Peyer's patch (tissue), 4 donors: ENCODE results near the gene SLC16A12. TPM values are rescaled to one million over a fixed set of nuclear protein-coding genes. Genes with fewer than 3 reads are reported as not detected.

Source experiments
- DNase-seq, 3 donors: peaks; one replicate each; pipeline ENCODE4 v3.0.0-alpha.2; 2017 to 2019
- H3K27ac ChIP-seq, 4 donors: fragments of 200-600 bp; sonication (generic); one replicate each; pipeline ENCODE4 v1.5.1; 2016 to 2019
- H3K27me3 ChIP-seq, 2 donors: fragments of 200-600 bp; sonication (generic); one replicate each; pipeline ENCODE4 v1.5.1; 2019
- H3K36me3 ChIP-seq, 3 donors: fragments of 200-600 bp; sonication (generic); one replicate each; pipeline ENCODE4 v1.5.1; 2016 to 2019
- H3K4me1 ChIP-seq, 4 donors: fragments of 200-600 bp; sonication (generic); one replicate each; pipeline ENCODE4 v1.5.1; 2016 to 2019
- H3K4me3 ChIP-seq, 4 donors: fragments of 200-600 bp; sonication (generic); 1 replicate in 3 of 4; 2 replicates in 1 of 4; pipeline ENCODE4 v1.5.1; 2016 to 2019; ENCODE audit warnings: mild to moderate bottlenecking in 1 of 4
- H3K9me3 ChIP-seq, 4 donors: fragments of 200-600 bp; sonication (generic); one replicate each; pipeline ENCODE4 v1.5.1; 2016 to 2019; ENCODE audit warnings: mild to moderate bottlenecking in 1 of 4
- CTCF ChIP-seq, 6 experiments: fragments of 450-650 bp in 4 of 6; fragments of 200-600 bp in 2 of 6; sonication (generic) in 1 of 6; IDR thresholded peaks; one replicate each; pipeline ENCODE4 v1.5.1; 2017 to 2019; ENCODE audit warnings: antibody characterized with exemption in 6 of 6, mild to moderate bottlenecking in 3 of 6, moderate library complexity in 1 of 6
- POLR2A ChIP-seq, 2 donors: fragments of 450-650 bp; IDR thresholded peaks; one replicate each; pipeline ENCODE4 v1.5.1; 2017; ENCODE audit warnings: antibody characterized with exemption in 2 of 2, mild to moderate bottlenecking in 2 of 2, moderate library complexity in 2 of 2
- total RNA-seq, 4 donors: library from RNA; depleted of rRNA; stranded (reverse); fragments of >200 nt; gene quantifications; one replicate each; pipeline ENCODE4 v1.1.0, GENCODE V29; 2016

SLC16A12 gene
- total RNA-seq, 4 donors from 2014 or later = 0.38 TPM; not detected in 3

- no peak overlapping the region for H3K4me3 ChIP-seq
- no peaks in the 10 kb centered on the region for H3K36me3 ChIP-seq
- H3K4me1 ChIP-seq = no peaks in the 10 kb centered on the region
- no peak overlapping the region for H3K27ac ChIP-seq
- no peaks in the 10 kb centered on the region for H3K9me3 ChIP-seq
- no peaks in the 10 kb centered on the region for H3K27me3 ChIP-seq
- TF ChIP-seq POLR2A (IDR thresholded peaks at IDR 0.05) (no peak), CTCF (IDR thresholded peaks at IDR 0.05) (no peak)
- no peak for DNase-seq
These were observed 93.1 kb downstream of the SLC16A12 start for GRCh38 chr10:89442289-89442688.

GRCh38 chr10:89440226-89441009 is 95.0 kb downstream of the SLC16A12 start:
- Histone ChIP-seq H3K4me1 (no peaks in the 10 kb centered on the region), H3K9me3 (no peaks in the 10 kb centered on the region), H3K4me3 (no peak overlapping the region), H3K36me3 (no peaks in the 10 kb centered on the region), H3K27ac (no peak overlapping the region), H3K27me3 (no peaks in the 10 kb centered on the region)
- TF ChIP-seq CTCF (IDR thresholded peaks at IDR 0.05) (no peak), POLR2A (IDR thresholded peaks at IDR 0.05) (no peak)
- DNase-seq = no peak

GRCh38 chr10:89438525-89438924 is 96.9 kb downstream of the SLC16A12 start:
- H3K4me3 ChIP-seq = no peak overlapping the region
- no peaks in the 10 kb centered on the region for H3K36me3 ChIP-seq
- TF ChIP-seq POLR2A (IDR thresholded peaks at IDR 0.05) (no peak), CTCF (IDR thresholded peaks at IDR 0.05) (no peak)
- no peak for DNase-seq
- no peaks in the 10 kb centered on the region for H3K9me3 ChIP-seq
- no peaks in the 10 kb centered on the region for H3K4me1 ChIP-seq
- no peaks in the 10 kb centered on the region for H3K27me3 ChIP-seq
- no peak overlapping the region for H3K27ac ChIP-seq

- DNase-seq = no peak
- Histone ChIP-seq H3K27me3 (no peaks in the 10 kb centered on the region), H3K9me3 (no peaks in the 10 kb centered on the region), H3K27ac (no peak overlapping the region), H3K36me3 (no peaks in the 10 kb centered on the region), H3K4me3 (no peak overlapping the region), H3K4me1 (no peaks in the 10 kb centered on the region)
- TF ChIP-seq CTCF (IDR thresholded peaks at IDR 0.05) (no peak), POLR2A (IDR thresholded peaks at IDR 0.05) (no peak)
These were observed 103.4 kb downstream of the SLC16A12 start for GRCh38 chr10:89431977-89432376.

- TF ChIP-seq POLR2A (IDR thresholded peaks at IDR 0.05) = no peak
- no peaks in the 10 kb centered on the region for H3K4me1 ChIP-seq
- no peaks in the 10 kb centered on the region for H3K27me3 ChIP-seq
- no peak overlapping the region for H3K27ac ChIP-seq
- no peak for DNase-seq
- H3K36me3 ChIP-seq = no peaks in the 10 kb centered on the region
- no peaks in the 10 kb centered on the region for H3K9me3 ChIP-seq
- H3K4me3 ChIP-seq = no peak overlapping the region
These were observed 106.5 kb downstream of the SLC16A12 start for GRCh38 chr10:89428877-89429276.

GRCh38 chr10:89427629-89428028 is 107.8 kb downstream of the SLC16A12 start:
- no peaks in the 10 kb centered on the region for H3K27me3 ChIP-seq
- DNase-seq = no peak
- H3K4me1 ChIP-seq = no peaks in the 10 kb centered on the region
- H3K9me3 ChIP-seq = no peaks in the 10 kb centered on the region
- no peak overlapping the region for H3K4me3 ChIP-seq
- H3K27ac ChIP-seq = no peak overlapping the region
- H3K36me3 ChIP-seq = no peaks in the 10 kb centered on the region
- TF ChIP-seq POLR2A (IDR thresholded peaks at IDR 0.05) (no peak), CTCF (IDR thresholded peaks at IDR 0.05) (no peak)
